ENCODE results near the gene PRR18. TPM values are rescaled to one million over a fixed set of nuclear protein-coding genes. Genes with fewer than 3 reads are reported as not detected.

The PRR18 gene
- total RNA-seq, 1 experiment from 2014 or later = not detected

DNA sequence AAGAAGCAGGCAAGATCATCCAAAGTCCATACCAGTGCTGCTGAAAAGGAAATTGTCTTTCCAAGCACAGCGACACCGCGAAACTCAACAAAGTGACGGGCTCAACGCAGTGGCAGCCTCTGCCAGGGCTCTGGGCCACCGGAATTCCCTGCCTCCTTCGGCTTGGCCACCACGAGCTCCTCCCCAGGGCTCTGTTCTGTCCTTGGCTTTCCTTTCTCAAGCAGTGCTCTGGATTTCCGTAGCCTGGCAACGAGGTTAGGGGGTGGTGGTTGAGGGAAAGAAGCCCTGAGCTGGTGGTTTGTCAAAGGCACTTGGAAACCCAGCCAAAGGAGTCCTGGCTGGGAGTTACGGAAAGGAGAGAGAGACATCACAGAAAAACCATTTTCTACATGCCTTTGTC, 31.2 kb downstream of the PRR18 start:
- Histone ChIP-seq H4K20me1 (ENCODE audit: low read length) (no peaks in the 10 kb centered on the region), H3F3A (ENCODE audit: low read length, unreplicated experiment) (no peaks in the 10 kb centered on the region), H3K4me1 (ENCODE audit: insufficient read depth, low read length) (no peaks in the 10 kb centered on the region), H3K9me2 (replicated peaks; ENCODE audit: low read length) (no peaks in the 10 kb centered on the region), H3K4me3 (ENCODE audit: low read length) (no peak overlapping the region), H3K79me2 (ENCODE audit: low read length) (no peaks in the 10 kb centered on the region), H3K9me3 (ENCODE audit: low read length) (no peaks in the 10 kb centered on the region), H3K9ac (ENCODE audit: low read length) (no peak overlapping the region), H3K27ac (ENCODE audit: low read length) (no peak overlapping the region), H2AFZ (ENCODE audit: low read length) (no peak overlapping the region), H3K4me2 (ENCODE audit: low read length) (no peak overlapping the region), H3K27me3 (ENCODE audit: low read length) (peaks cover 6% of the 10 kb centered on the region; the same call in 1 of the 2 replicates), H3K36me3 (ENCODE audit: low read depth, low read length) (no peaks in the 10 kb centered on the region)
- BruUV-seq (replicated peaks) = no TSS peak
- ChIA-PET POLR2A (ENCODE audit: unreplicated experiment) (no interaction called here), CTCF (interaction anchor here (0.6 kb wide), 1 partner anchor 116 kb away, joined by 3 read pairs; no protein-coding TSS in a partner anchor)
- ATAC-seq (no peak), DNase-seq (no peak)
- intact Hi-C loops (cut with micrococcal nuclease) = loop anchor here (5.0 kb wide), 1 partner anchor 105 kb away; the partner anchor contains the start of gene MPC1
- TF ChIP-seq, protein P1, sequence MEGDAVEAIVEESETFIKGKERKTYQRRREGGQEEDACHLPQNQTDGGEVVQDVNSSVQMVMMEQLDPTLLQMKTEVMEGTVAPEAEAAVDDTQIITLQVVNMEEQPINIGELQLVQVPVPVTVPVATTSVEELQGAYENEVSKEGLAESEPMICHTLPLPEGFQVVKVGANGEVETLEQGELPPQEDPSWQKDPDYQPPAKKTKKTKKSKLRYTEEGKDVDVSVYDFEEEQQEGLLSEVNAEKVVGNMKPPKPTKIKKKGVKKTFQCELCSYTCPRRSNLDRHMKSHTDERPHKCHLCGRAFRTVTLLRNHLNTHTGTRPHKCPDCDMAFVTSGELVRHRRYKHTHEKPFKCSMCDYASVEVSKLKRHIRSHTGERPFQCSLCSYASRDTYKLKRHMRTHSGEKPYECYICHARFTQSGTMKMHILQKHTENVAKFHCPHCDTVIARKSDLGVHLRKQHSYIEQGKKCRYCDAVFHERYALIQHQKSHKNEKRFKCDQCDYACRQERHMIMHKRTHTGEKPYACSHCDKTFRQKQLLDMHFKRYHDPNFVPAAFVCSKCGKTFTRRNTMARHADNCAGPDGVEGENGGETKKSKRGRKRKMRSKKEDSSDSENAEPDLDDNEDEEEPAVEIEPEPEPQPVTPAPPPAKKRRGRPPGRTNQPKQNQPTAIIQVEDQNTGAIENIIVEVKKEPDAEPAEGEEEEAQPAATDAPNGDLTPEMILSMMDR (conservative IDR thresholded peaks at IDR 0.05; ENCODE audit: low read depth, low read length) = no peak

DNA sequence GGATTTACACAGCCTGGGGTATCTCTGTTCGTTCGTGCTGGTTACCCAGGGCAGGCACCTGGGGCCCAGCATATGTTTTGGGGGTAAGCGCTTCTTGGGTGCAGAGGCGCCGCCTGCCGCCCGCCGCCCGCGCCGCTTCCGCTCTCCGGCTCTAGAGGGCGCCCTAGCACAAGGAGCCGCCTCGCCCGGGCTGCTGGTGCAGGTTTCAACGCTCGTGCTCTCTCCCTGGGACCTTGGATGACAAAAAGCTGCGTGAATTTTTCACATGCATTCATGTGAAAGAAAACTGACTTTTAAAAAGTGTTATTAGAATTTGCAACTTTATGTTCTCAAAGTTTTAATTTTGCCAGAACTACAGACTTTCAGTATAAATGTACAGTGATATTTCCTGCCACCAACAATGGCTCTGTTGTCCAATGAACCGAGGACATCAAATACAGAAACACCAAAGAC, 32.5 kb downstream of the PRR18 start:
- no peak overlapping the region for H2AFZ ChIP-seq (ENCODE audit: low read length)
- H3K9me3 ChIP-seq (ENCODE audit: low read length) = no peaks in the 10 kb centered on the region
- peak overlapping the region; percentile 17; the same call in 1 of the 2 replicates for H3K4me2 ChIP-seq (ENCODE audit: low read length)
- H3K79me2 ChIP-seq (ENCODE audit: low read length) = no peaks in the 10 kb centered on the region
- no peaks in the 10 kb centered on the region for H3K36me3 ChIP-seq (ENCODE audit: low read depth, low read length)
- no peaks in the 10 kb centered on the region for H3K27me3 ChIP-seq (ENCODE audit: low read length)
- BruUV-seq (replicated peaks) = no TSS peak
- ATAC-seq (peak; percentile 88), DNase-seq (peak; percentile 52)
- no peaks in the 10 kb centered on the region for H3K4me1 ChIP-seq (ENCODE audit: insufficient read depth, low read length)
- intact Hi-C loops (cut with micrococcal nuclease) = loop anchor here (1.0 to 5.0 kb wide), 2 partner anchors 107 to 125 kb away; partner anchors contain the start of gene MPC1
- H4K20me1 ChIP-seq (ENCODE audit: low read length) = no peaks in the 10 kb centered on the region
- no peaks in the 10 kb centered on the region for H3K9me2 ChIP-seq (replicated peaks; ENCODE audit: low read length)
- no peak overlapping the region for H3K9ac ChIP-seq (ENCODE audit: low read length)
- TF ChIP-seq, protein P1 (conservative IDR thresholded peaks at IDR 0.05; ENCODE audit: low read depth, low read length) = peak; percentile 90
- TF ChIP-seq EZH2phosphoT487 (IDR thresholded peaks at IDR 0.05; ENCODE audit: borderline replicate concordance, low read length) = no peak
- H3K4me3 ChIP-seq (ENCODE audit: low read length) = no peak overlapping the region
- H3K27ac ChIP-seq (ENCODE audit: low read length) = no peak overlapping the region
- ChIA-PET POLR2A (ENCODE audit: unreplicated experiment) (no interaction called here), CTCF (interaction anchor here (0.6 to 0.7 kb wide), 2 partner anchors 106 to 125 kb away, joined by 3 to 4 read pairs; no protein-coding TSS in a partner anchor)
- no peaks in the 10 kb centered on the region for H3F3A ChIP-seq (ENCODE audit: low read length, unreplicated experiment)

DNA sequence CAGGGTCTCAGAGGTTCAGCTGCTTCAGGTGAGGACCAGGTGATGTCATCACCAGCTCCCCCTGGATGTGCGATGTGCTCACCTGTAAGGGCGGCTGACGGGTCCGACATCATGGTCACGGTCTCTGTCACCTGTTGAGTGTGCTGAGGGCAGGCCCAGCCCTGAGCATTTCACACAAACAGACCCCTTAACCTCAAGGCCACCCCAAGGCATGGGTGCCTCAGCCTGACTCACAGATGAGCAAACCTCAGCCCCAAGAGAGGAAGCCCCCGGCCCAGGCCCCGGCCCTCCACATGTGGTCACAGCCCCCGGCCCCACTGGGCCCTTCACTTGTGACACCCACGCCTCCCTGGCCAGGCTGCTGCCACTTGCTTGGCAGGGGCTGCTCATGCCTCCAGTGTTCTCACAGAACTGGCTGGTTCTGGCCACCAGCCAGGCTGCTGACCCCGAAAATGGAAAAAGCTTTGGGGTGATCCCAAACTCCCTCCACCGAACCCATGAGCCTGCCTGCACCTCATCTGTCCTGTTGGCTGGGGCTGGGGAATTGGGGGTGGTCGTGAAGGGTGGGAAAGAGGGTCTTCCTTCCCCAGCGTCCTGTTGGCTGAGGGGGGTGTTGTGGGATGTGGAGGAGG, 33.3 kb downstream of the PRR18 start:
- no peaks in the 10 kb centered on the region for H3K36me3 ChIP-seq (ENCODE audit: low read depth, low read length)
- CTCF ChIA-PET = no interaction called here
- DNase-seq = no peak

More for the DNA sequence above, 33.3 kb downstream of the PRR18 start:
- POLR2A ChIA-PET (ENCODE audit: unreplicated experiment) = no interaction called here
- H3K4me2 ChIP-seq (ENCODE audit: low read length) = no peak overlapping the region
- H3K4me1 ChIP-seq (ENCODE audit: insufficient read depth, low read length) = no peaks in the 10 kb centered on the region
- H3K27ac ChIP-seq (ENCODE audit: low read length) = no peak overlapping the region
- H3K27me3 ChIP-seq (ENCODE audit: low read length) = no peaks in the 10 kb centered on the region
- H3F3A ChIP-seq (ENCODE audit: low read length, unreplicated experiment) = no peaks in the 10 kb centered on the region
- no peaks in the 10 kb centered on the region for H4K20me1 ChIP-seq (ENCODE audit: low read length)
- no peaks in the 10 kb centered on the region for H3K9me3 ChIP-seq (ENCODE audit: low read length)
- intact Hi-C loops (cut with micrococcal nuclease) = loop anchor here (1.0 to 5.0 kb wide), 2 partner anchors 107 to 125 kb away; partner anchors contain the start of gene MPC1
- H3K4me3 ChIP-seq (ENCODE audit: low read length) = no peak overlapping the region
- no peak for ATAC-seq
- H3K9me2 ChIP-seq (replicated peaks; ENCODE audit: low read length) = no peaks in the 10 kb centered on the region
- H2AFZ ChIP-seq (ENCODE audit: low read length) = no peak overlapping the region
- TF ChIP-seq EZH2 (IDR thresholded peaks at IDR 0.05; ENCODE audit: low read length, unreplicated experiment) (no peak), EZH2phosphoT487 (IDR thresholded peaks at IDR 0.05; ENCODE audit: borderline replicate concordance, low read length) (no peak)
- TF ChIP-seq, protein P1 (conservative IDR thresholded peaks at IDR 0.05; ENCODE audit: low read depth, low read length) = no peak
- H3K79me2 ChIP-seq (ENCODE audit: low read length) = no peaks in the 10 kb centered on the region
- no TSS peak for BruUV-seq (replicated peaks)
- H3K9ac ChIP-seq (ENCODE audit: low read length) = no peak overlapping the region

Data from PC-3 (cell line).